ENCODE data around the gene FMNL3.
"Not testable (repeated sequence)": the region's sequence is repeated elsewhere in the genome, so short reads cannot be mapped to it uniquely, and the experiment has no call there.

FMNL3 gene

GRCh38 chr12:49707128-49707811, at the start of gene FMNL3:
TSS of gene FMNL3 (minus strand) at chr12:49707405. CDS start at chr12:49707180, 225 bp downstream.
- peak; percentile 95 for DNase-seq (ENCODE audit: low spot score)

GRCh38 chr12:49750996-49751393, 43.8 kb upstream of the FMNL3 start:
- DNase-seq (ENCODE audit: low spot score): no peak

- no peak for DNase-seq (ENCODE audit: low spot score)
Observed at GRCh38 chr12:49750027-49750995, 43.1 kb upstream of the FMNL3 start.

- no peak for DNase-seq (ENCODE audit: low spot score)
Observed at GRCh38 chr12:49748800-49749199, 41.6 kb upstream of the FMNL3 start.

- no peak for DNase-seq (ENCODE audit: low spot score)
Observed at GRCh38 chr12:49748306-49748705, 41.1 kb upstream of the FMNL3 start.

- DNase-seq (ENCODE audit: low spot score): no peak
Observed at GRCh38 chr12:49744363-49744885, 37.2 kb upstream of the FMNL3 start.

GRCh38 chr12:49741882-49742620, 34.8 kb upstream of the FMNL3 start:
- peak; percentile 53 for DNase-seq (ENCODE audit: low spot score)

- DNase-seq (ENCODE audit: low spot score): peak; percentile 100
Observed at GRCh38 chr12:49740930-49741881, 34.0 kb upstream of the FMNL3 start, which contains the start of gene TMBIM6. TSS of gene TMBIM6 (plus strand) at chr12:49741557. CDS start at chr12:49752494, 10,937 bp downstream.

GRCh38 chr12:49740277-49740676, 33.1 kb upstream of the FMNL3 start:
- not testable (repeated sequence) for DNase-seq (ENCODE audit: low spot score)

GRCh38 chr12:49738721-49739120, 31.5 kb upstream of the FMNL3 start:
- not testable (repeated sequence) for DNase-seq (ENCODE audit: low spot score)

GRCh38 chr12:49734900-49735299, 27.7 kb upstream of the FMNL3 start:
- DNase-seq (ENCODE audit: low spot score): not testable (repeated sequence)

GRCh38 chr12:49733219-49734017, 26.2 kb upstream of the FMNL3 start:
- DNase-seq (ENCODE audit: low spot score): no peak

GRCh38 chr12:49730568-49731101, 23.4 kb upstream of the FMNL3 start:
- no peak for DNase-seq (ENCODE audit: low spot score)

- DNase-seq (ENCODE audit: low spot score): no peak
Observed at GRCh38 chr12:49730050-49730449, 22.8 kb upstream of the FMNL3 start.

- no peak for DNase-seq (ENCODE audit: low spot score)
Observed at GRCh38 chr12:49728446-49728845, 21.2 kb upstream of the FMNL3 start.

- DNase-seq (ENCODE audit: low spot score): not testable (repeated sequence)
Observed at GRCh38 chr12:49721355-49721754, 14.2 kb upstream of the FMNL3 start.

- DNase-seq (ENCODE audit: low spot score): no peak
Observed at GRCh38 chr12:49720214-49720613, 13.0 kb upstream of the FMNL3 start.

- DNase-seq (ENCODE audit: low spot score): not testable (repeated sequence)
Observed at GRCh38 chr12:49717800-49718199, 10.6 kb upstream of the FMNL3 start.

GRCh38 chr12:49716553-49716952, 9.3 kb upstream of the FMNL3 start:
- DNase-seq (ENCODE audit: low spot score): no peak

GRCh38 chr12:49713952-49714351, 6.7 kb upstream of the FMNL3 start:
- DNase-seq (ENCODE audit: low spot score): not testable (repeated sequence)

Measured in pons (tissue), 1 donor.